Right lobe of liver (tissue), 6 donors: Measurements from ENCODE around the gene SYT3. TPM values are rescaled to one million over a fixed set of nuclear protein-coding genes. Genes with fewer than 3 reads are reported as not detected.

Source experiments
- ATAC-seq, 4 donors: fragments of 200-7000 bp; cut with Tn5 transposase; one replicate each; pipeline ENCODE4 v1.9.1; 2020; ENCODE audit warnings: mild to moderate bottlenecking in 4 of 4, moderate library complexity in 4 of 4
- DNase-seq, 3 donors: peaks; one replicate each; pipeline ENCODE4 v3.0.0-alpha.2; 2020
- H3K27ac ChIP-seq, 3 donors: fragments of 200-600 bp; one replicate each; pipeline ENCODE4 v1.8.0; 2022
- H3K27me3 ChIP-seq, 2 donors: fragments of 200-600 bp; one replicate each; pipeline ENCODE4 v1.8.0; 2022
- H3K36me3 ChIP-seq, 4 donors: fragments of 200-600 bp; sonication (generic) in 1 of 4; one replicate each; pipeline versions ENCODE4 v1.5.1 to v1.8.0; 2017 to 2022; ENCODE audit warnings: control low read depth in 1 of 4
- H3K4me1 ChIP-seq, 4 donors: fragments of 200-600 bp; sonication (generic) in 1 of 4; one replicate each; pipeline versions ENCODE4 v1.5.1 to v1.8.0; 2017 to 2022; ENCODE audit warnings: control low read depth in 1 of 4
- H3K4me3 ChIP-seq, 3 donors: fragments of 200-600 bp; one replicate each; pipeline ENCODE4 v1.8.0; 2022
- H3K9me3 ChIP-seq, 4 donors: fragments of 200-600 bp; sonication (generic) in 1 of 4; one replicate each; pipeline versions ENCODE4 v1.5.1 to v1.8.0; 2017 to 2022; ENCODE audit warnings: control low read depth in 1 of 4
- CTCF ChIP-seq, 4 donors: fragments of 200-600 bp in 3 of 4; fragments of 450-650 bp in 1 of 4; IDR thresholded peaks; one replicate each; pipeline versions ENCODE4 v1.5.1 to v1.8.0; 2016 to 2022; ENCODE audit warnings: antibody characterized with exemption in 4 of 4, mild to moderate bottlenecking in 2 of 4
- POLR2A ChIP-seq: fragments of 450-650 bp; IDR thresholded peaks from one replicate; pipeline ENCODE4 v1.6.1; 2017; ENCODE audit warnings: antibody characterized with exemption, mild to moderate bottlenecking
- WGBS: methylation state at CpG from one replicate; pipeline ENCODE4 v1.1.6; 2018; ENCODE audit warnings: low coverage, low lambda C conversion rate; ENCODE audit not compliant: insufficient coverage; ENCODE audit errors: missing lambda C conversion rate; 5-methylcytosine and 5-hydroxymethylcytosine counted together
- intact Hi-C, 2 donors: fragments of 100-400 bp; cut with DNase I; formaldehyde crosslinking; loops; one replicate each; pipeline versions ENCODE4 v1.11.2 to v1.14.1; 2022
- total RNA-seq, 6 experiments: library from RNA; depleted of rRNA in 2 of 6; stranded (reverse); fragments of >200 nt in 2 of 6; fragmentation: NEBNext Ultra II Directional in 3 of 6; extraction: Animal tissue kit (Norgen Biotek cat#: 25700) in 3 of 6; gene quantifications; one replicate each; pipeline versions ENCODE4 v1.1.0 to v1.2.4, GENCODE V29; 2016 to 2023
- donor health status: DM: no; HTN: yes; CAD: no.
- donor health status: DM: no; HTN: no; CAD: no.
- donor health status: DM: no; HTN: no; CAD: no.
- donor health status: DM: no; HTN: yes; CAD: no.
- donor health status: DM: no; HTN: yes; CAD: no.

The SYT3 gene
- total RNA-seq, 6 experiments from 2014 or later, result not detected

DNA sequence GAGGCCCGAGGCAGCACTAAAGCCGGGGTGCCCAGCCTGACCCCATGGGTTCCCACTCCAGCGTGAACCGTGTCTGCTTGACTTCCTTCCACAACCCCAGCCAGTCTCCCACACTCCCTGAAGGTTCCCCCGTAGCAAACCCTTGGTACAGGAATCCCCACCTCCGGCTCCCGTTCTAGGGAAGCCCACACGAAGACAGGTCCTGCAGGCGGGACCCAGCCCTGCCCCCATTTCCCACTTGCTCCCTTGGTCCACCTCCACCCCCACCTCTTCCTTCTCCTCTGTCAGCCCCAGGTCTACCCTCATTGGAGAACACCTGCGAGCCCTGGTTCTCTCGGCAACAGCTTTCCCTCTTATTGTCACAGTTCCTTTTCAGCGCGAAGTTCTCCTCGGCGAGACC is 33.4 kb upstream of the SYT3 start:
- TF ChIP-seq CTCF (IDR thresholded peaks at IDR 0.05) (no peak), POLR2A (no peak)
- ATAC-seq, result no peak

DNA sequence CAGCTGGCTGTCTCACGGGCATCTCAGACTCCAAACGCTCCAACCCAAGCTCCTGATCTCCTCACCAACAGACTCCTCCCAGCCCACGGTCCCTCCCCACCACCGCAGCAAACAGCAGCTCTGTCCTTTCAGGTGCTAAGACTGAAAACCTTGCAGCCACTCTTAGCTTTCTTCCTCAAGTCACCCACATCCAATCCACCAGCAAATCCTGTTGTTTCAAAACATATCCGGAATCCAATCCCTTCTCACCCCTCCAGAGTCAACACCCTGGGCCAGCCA is 30.4 kb upstream of the SYT3 start:
- no peak for ATAC-seq
- Histone ChIP-seq H3K27me3 (peaks cover 7 to 18% of the 10 kb centered on the region in 2 donors), H3K27ac (no peak overlapping the region), H3K4me1 (no peaks in the 10 kb centered on the region), H3K9me3 (no peaks in the 10 kb centered on the region), H3K36me3 (no peaks in the 10 kb centered on the region), H3K4me3 (no peak overlapping the region)
- intact Hi-C loops, result no loop called here
- DNase-seq, result no peak
- 20% methylated on average over 5 of the region's 5 CpGs for WGBS
- TF ChIP-seq POLR2A (no peak), CTCF (IDR thresholded peaks at IDR 0.05) (no peak)

More for the DNA sequence above, 33.4 kb upstream of the SYT3 start:
- H3K27ac ChIP-seq, result no peak overlapping the region
- intact Hi-C loops, result no loop called here
- 8% methylated on average over 8 of the region's 15 CpGs for WGBS
- no peaks in the 10 kb centered on the region for H3K36me3 ChIP-seq
- DNase-seq, result no peak
- H3K4me1 ChIP-seq, result no peaks in the 10 kb centered on the region
- H3K27me3 ChIP-seq, result peaks cover 0 to 11% of the 10 kb centered on the region in 2 donors
- H3K4me3 ChIP-seq, result no peak overlapping the region
- no peaks in the 10 kb centered on the region for H3K9me3 ChIP-seq

DNA sequence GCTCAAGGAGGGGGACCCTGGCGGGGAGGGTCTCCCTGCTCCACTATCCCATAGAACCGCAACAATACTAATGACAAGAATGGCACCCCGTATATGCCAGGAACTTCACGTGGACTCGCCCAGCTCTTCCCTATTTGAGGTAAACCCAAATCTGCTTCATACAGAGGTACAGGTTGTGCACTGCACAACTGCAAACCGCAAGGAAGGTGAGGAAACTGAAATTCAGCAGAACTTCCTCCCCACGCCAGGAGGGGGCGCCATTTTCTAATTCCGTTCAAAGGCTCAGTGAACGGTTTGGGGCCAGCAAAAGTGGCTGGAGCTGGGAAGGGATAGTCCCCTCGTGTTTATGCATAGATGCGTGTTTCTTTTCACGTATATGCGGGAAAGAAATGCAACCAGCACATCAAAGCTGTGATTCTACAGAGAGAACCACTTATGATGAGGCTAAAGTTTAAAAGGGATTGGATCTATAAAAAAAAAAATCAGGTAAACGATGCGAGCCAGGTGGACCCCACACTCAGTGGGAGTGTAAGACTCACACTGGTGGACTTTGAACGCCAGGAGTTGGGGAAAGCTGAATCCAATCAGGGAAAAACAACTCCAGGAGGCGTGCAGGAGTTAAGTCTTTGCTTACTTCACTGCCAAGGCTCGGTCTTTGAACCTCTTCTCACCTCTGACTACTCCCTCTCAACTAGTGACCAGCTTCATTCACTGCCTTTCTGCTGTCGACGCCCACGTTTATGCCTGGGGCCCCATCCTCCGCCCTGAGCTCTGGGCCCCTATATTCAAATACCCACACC is 29.8 kb upstream of the SYT3 start:
- DNase-seq (no peak), ATAC-seq (peak in 2 of 4 donors; percentile 30 to 35)
- H3K27me3 ChIP-seq, result peaks cover 7 to 18% of the 10 kb centered on the region in 2 donors
- no peak overlapping the region for H3K4me3 ChIP-seq
- 25% methylated on average over 17 of the region's 23 CpGs for WGBS
- H3K9me3 ChIP-seq, result no peaks in the 10 kb centered on the region
- no peaks in the 10 kb centered on the region for H3K4me1 ChIP-seq
- no peak overlapping the region for H3K27ac ChIP-seq
- TF ChIP-seq CTCF (IDR thresholded peaks at IDR 0.05) (peak; percentile 52 to 75 (median 67)), POLR2A (no peak)
- intact Hi-C loops, result no loop called here
- no peaks in the 10 kb centered on the region for H3K36me3 ChIP-seq

DNA sequence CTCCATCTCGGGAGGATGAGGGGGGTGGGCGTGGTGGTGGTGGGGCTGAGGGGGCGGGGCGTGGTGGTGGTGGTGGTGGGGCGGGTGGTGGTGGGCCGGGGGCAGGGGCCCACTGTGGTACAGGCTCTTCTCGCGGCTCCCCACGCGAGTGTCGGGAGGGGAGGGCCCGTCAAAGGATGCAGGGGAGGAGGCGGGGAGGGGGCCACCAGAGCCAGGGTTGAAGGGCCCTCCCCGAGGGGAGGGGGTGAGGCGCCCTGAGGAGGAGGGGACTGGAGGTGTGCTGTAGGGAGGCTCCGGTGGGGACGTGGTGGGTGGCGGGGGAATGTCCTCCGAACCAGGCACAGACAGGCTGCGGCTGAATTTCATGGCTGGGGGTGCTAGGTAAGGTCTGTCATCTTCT is 29.2 kb upstream of the SYT3 start:
- intact Hi-C loops, result no loop called here
- ATAC-seq (no peak), DNase-seq (no peak)
- WGBS, result 36% methylated on average over 6 of the region's 20 CpGs
- H3K27me3 ChIP-seq, result peaks cover 7 to 18% of the 10 kb centered on the region in 2 donors
- no peaks in the 10 kb centered on the region for H3K9me3 ChIP-seq
- TF ChIP-seq CTCF (IDR thresholded peaks at IDR 0.05) (no peak), POLR2A (no peak)
- no peaks in the 10 kb centered on the region for H3K36me3 ChIP-seq
- H3K4me1 ChIP-seq, result no peaks in the 10 kb centered on the region
- no peak overlapping the region for H3K4me3 ChIP-seq
- H3K27ac ChIP-seq, result no peak overlapping the region
